KMS-11 (cell line): ENCODE data around the gene ABI2.

Source experiments
- H2AFZ ChIP-seq: fragments of 200-600 bp; sonication (generic); 2 replicates; pipeline ENCODE4 v1.6.1; 2016; ENCODE audit warnings: antibody characterized with exemption, mixed run types, low read depth
- H3K27ac ChIP-seq: fragments of 200-600 bp; sonication (generic); 2 replicates; pipeline ENCODE4 v1.6.1; 2016; ENCODE audit warnings: mild to moderate bottlenecking, mixed run types
- H3K27me3 ChIP-seq: fragments of 200-600 bp; sonication (generic); 2 replicates; pipeline ENCODE4 v1.6.1; 2017; ENCODE audit warnings: mild to moderate bottlenecking, low read depth, mixed run types, moderate library complexity; ENCODE audit not compliant: insufficient read depth
- H3K36me3 ChIP-seq: fragments of 200-600 bp; sonication (generic); 2 replicates; pipeline ENCODE4 v1.6.1; 2017; ENCODE audit warnings: mild to moderate bottlenecking, mixed run types; ENCODE audit not compliant: insufficient read depth
- H3K4me1 ChIP-seq: fragments of 200-600 bp; sonication (generic); 2 replicates; pipeline ENCODE4 v1.6.1; 2016; ENCODE audit warnings: mild to moderate bottlenecking, low read depth, mixed run types; ENCODE audit not compliant: poor library complexity, severe bottlenecking
- H3K4me2 ChIP-seq: fragments of 200-600 bp; sonication (generic); 2 replicates; pipeline ENCODE4 v1.7.0; 2016; ENCODE audit warnings: mild to moderate bottlenecking, mixed run types
- H3K4me3 ChIP-seq: fragments of 200-600 bp; sonication (generic); IDR thresholded peaks from 2 replicates; pipeline ENCODE4 v1.6.1; 2017; ENCODE audit warnings: low read depth, low read length, mixed read lengths; ENCODE audit not compliant: insufficient read depth
- H3K79me2 ChIP-seq: fragments of 200-600 bp; sonication (generic); 2 replicates; pipeline ENCODE4 v1.6.1; 2016; ENCODE audit warnings: low read depth, mixed run types; ENCODE audit not compliant: insufficient read depth
- H3K9ac ChIP-seq: fragments of 200-600 bp; sonication (generic); 2 replicates; pipeline ENCODE4 v1.6.1; 2016; ENCODE audit warnings: mild to moderate bottlenecking, mixed run types
- H4K20me1 ChIP-seq: fragments of 200-600 bp; sonication (generic); 2 replicates; pipeline ENCODE4 v1.6.1; 2016; ENCODE audit warnings: mild to moderate bottlenecking, mixed run types; ENCODE audit not compliant: insufficient read depth
- TF ChIP-seq, protein P1 (sequence below): fragments of 200-600 bp; sonication (generic); conservative IDR thresholded peaks from 2 replicates; pipeline ENCODE4 v1.6.1; 2017; ENCODE audit warnings: low read depth, mild to moderate bottlenecking, antibody characterized with exemption, low read length, moderate library complexity, mixed read lengths

ABI2 gene

DNA sequence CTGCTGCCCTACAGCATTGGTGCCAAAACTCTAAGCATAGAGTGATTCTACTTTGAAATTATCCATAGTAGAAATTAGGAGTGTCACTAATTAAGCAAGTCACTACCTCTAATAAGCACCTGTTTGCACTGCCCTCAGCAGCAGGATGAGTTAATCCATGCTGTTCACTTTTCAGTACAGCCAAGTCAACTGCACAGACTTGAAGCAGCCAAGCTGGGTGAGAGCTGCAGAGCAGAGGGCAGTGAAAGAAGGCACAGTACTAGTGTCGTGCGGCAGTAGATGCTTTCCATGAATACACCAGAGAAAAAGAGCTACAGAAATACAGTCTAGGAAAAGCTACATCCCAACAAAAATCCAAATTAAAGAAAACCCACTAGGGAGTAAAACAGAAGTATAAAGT is 108.3 kb downstream of the ABI2 start:
- no peak overlapping the region for H3K27ac ChIP-seq
- H3K4me3 ChIP-seq, result no peak overlapping the region
- no peaks in the 10 kb centered on the region for H4K20me1 ChIP-seq
- H3K27me3 ChIP-seq, result no peaks in the 10 kb centered on the region
- no peak overlapping the region for H3K9ac ChIP-seq
- no peak overlapping the region for H3K4me2 ChIP-seq
- no peaks in the 10 kb centered on the region for H3K79me2 ChIP-seq
- TF ChIP-seq, protein P1, sequence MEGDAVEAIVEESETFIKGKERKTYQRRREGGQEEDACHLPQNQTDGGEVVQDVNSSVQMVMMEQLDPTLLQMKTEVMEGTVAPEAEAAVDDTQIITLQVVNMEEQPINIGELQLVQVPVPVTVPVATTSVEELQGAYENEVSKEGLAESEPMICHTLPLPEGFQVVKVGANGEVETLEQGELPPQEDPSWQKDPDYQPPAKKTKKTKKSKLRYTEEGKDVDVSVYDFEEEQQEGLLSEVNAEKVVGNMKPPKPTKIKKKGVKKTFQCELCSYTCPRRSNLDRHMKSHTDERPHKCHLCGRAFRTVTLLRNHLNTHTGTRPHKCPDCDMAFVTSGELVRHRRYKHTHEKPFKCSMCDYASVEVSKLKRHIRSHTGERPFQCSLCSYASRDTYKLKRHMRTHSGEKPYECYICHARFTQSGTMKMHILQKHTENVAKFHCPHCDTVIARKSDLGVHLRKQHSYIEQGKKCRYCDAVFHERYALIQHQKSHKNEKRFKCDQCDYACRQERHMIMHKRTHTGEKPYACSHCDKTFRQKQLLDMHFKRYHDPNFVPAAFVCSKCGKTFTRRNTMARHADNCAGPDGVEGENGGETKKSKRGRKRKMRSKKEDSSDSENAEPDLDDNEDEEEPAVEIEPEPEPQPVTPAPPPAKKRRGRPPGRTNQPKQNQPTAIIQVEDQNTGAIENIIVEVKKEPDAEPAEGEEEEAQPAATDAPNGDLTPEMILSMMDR, result no peak
- no peaks in the 10 kb centered on the region for H3K36me3 ChIP-seq
- H3K4me1 ChIP-seq, result peaks cover 51% of the 10 kb centered on the region
- H2AFZ ChIP-seq, result no peak overlapping the region

DNA sequence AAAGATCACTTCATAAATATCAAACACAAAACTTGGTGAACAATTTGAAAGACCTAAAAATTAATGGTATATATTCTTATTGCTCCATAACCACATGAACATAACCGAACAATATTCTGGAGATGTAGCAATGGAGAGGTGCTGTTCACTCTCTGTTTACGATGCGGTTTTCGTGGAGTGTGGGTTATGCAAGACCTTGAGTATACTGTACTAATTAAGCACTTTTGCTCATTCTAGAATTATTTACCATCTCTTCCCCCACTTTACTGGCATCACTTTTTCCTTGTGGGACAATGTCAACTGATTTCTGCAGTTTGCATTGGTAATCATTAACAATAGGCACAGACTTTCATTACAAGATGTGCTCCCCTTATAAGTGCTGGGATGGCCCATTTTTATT is 109.3 kb downstream of the ABI2 start:
- Histone ChIP-seq H3K27ac (no peak overlapping the region), H3K27me3 (no peaks in the 10 kb centered on the region), H3K36me3 (no peaks in the 10 kb centered on the region), H4K20me1 (no peaks in the 10 kb centered on the region), H3K79me2 (no peaks in the 10 kb centered on the region), H3K4me1 (peaks cover 51% of the 10 kb centered on the region), H3K4me2 (no peak overlapping the region), H3K9ac (no peak overlapping the region), H3K4me3 (no peak overlapping the region), H2AFZ (no peak overlapping the region)
- TF ChIP-seq, protein P1, result no peak

DNA sequence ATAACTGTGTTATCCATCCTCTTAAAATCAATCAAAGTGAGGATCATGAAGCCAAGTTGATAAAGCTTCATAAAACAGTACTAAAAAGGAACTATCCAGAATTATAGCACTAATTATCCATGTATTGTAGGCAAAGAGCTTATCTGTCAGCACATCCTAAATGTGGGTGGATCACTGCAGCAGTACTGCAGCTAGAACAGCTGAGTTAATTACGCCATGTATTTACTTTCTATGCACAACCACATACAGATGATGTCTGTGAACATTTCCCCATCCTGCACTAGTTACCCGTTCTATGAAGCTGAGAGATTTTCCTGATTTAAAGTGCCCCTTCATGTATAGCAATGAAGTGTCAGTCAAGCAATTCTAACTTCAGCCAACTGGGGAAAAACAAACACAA is 110.3 kb downstream of the ABI2 start:
- Histone ChIP-seq H3K36me3 (no peaks in the 10 kb centered on the region), H3K27me3 (no peaks in the 10 kb centered on the region), H4K20me1 (no peaks in the 10 kb centered on the region), H3K4me1 (peaks cover 51% of the 10 kb centered on the region), H3K4me2 (no peak overlapping the region), H3K4me3 (no peak overlapping the region), H3K27ac (no peak overlapping the region), H3K79me2 (no peaks in the 10 kb centered on the region), H3K9ac (no peak overlapping the region), H2AFZ (no peak overlapping the region)
- TF ChIP-seq, protein P1, result no peak

DNA sequence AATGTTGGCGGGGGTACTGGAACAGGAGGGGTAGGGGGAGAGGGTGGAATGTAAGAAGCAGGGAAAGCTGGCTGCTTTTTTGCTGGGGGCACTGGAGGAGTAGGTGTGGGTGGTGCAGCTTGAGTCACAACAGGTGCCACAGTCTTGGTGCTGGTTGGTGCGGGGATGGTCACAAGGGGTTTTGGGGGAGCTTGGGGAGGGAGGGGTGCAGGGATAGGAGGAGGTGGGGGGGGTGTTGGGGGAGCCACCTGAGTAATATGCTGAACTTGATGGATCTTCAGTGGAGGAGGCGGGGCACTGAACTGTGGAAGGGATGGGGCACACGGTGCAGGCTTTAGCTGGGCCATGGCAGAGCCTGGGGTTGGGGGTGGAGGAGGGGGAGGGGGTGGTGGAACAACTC is 112.5 kb downstream of the ABI2 start:
- H3K36me3 ChIP-seq, result no peaks in the 10 kb centered on the region
- no peaks in the 10 kb centered on the region for H3K27me3 ChIP-seq
- no peaks in the 10 kb centered on the region for H4K20me1 ChIP-seq
- no peak overlapping the region for H2AFZ ChIP-seq
- no peak overlapping the region for H3K27ac ChIP-seq
- no peaks in the 10 kb centered on the region for H3K79me2 ChIP-seq
- TF ChIP-seq, protein P1, result no peak
- no peak overlapping the region for H3K9ac ChIP-seq
- H3K4me3 ChIP-seq, result no peak overlapping the region
- no peak overlapping the region for H3K4me2 ChIP-seq
- H3K4me1 ChIP-seq, result peaks cover 51% of the 10 kb centered on the region

DNA sequence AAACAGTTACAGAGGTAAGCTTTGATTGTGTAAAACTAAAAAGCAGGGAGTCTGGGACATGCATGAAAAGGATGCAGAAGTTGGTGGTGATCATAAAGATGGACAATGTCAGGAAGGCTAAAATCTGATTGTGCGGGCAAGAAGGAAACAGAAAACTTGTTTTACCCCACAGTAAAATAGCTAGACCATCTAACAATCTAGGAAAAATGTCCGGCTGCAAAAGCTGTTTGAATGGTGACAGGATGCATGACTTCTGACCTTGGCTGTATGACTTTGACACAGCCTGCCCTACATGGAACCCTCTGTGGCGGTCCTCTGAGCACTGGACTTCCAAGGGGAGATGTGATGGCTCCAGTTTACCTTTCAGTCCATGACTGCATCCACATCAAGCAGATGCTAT is 113.3 kb downstream of the ABI2 start:
- H3K4me1 ChIP-seq, result peaks cover 53% of the 10 kb centered on the region
- H3K9ac ChIP-seq, result no peak overlapping the region
- TF ChIP-seq, protein P1, result no peak
- H3K79me2 ChIP-seq, result no peaks in the 10 kb centered on the region
- peak overlapping the region; percentile 71 for H3K27ac ChIP-seq
- peak overlapping the region; percentile 55; the same call in 1 of the 2 replicates for H3K4me2 ChIP-seq
- no peaks in the 10 kb centered on the region for H4K20me1 ChIP-seq
- no peaks in the 10 kb centered on the region for H3K36me3 ChIP-seq
- H2AFZ ChIP-seq, result no peak overlapping the region
- H3K4me3 ChIP-seq, result no peak overlapping the region
- no peaks in the 10 kb centered on the region for H3K27me3 ChIP-seq
